Astrocyte of the cerebellum (primary cell): ENCODE results near the gene SLC35F3.

ENCODE experiments used
- DNase-seq: peaks from one replicate; pipeline ENCODE4 v3.0.0-alpha.2; 2011; ENCODE audit warnings: low read depth
- H3K4me3 ChIP-seq: 2 replicates; pipeline ENCODE4 v1.5.1; 2011; ENCODE audit warnings: mild to moderate bottlenecking, low read depth, low read length, moderate library complexity
- CTCF ChIP-seq: IDR thresholded peaks from 2 replicates; pipeline ENCODE4 v1.5.1; 2012; ENCODE audit warnings: low read length, low read depth, moderate library complexity, mild to moderate bottlenecking; ENCODE audit errors: missing control alignments
- in situ Hi-C: cut with HindIII; loops from 2 replicates; pipeline ENCODE4 v1.10.0; 2017; ENCODE audit warnings: low sequenced_read_pairs

Gene SLC35F3

GRCh38 chr1:234125283-234125682, 220.8 kb downstream of the SLC35F3 start:
- TF ChIP-seq CTCF, result peak; percentile 37

GRCh38 chr1:234125714-234126113, 221.2 kb downstream of the SLC35F3 start:
- H3K4me3 ChIP-seq, result no peak overlapping the region
- DNase-seq, result no peak
- in situ Hi-C loops, result no loop called here
- no peak for TF ChIP-seq CTCF

More at GRCh38 chr1:234125283-234125682, 220.8 kb downstream of the SLC35F3 start:
- no peak overlapping the region for H3K4me3 ChIP-seq
- no peak for DNase-seq
- in situ Hi-C loops, result no loop called here

GRCh38 chr1:234127026-234127671, 222.7 kb downstream of the SLC35F3 start:
- DNase-seq, result no peak
- in situ Hi-C loops, result no loop called here
- H3K4me3 ChIP-seq, result no peak overlapping the region
- TF ChIP-seq CTCF, result no peak

- no peak overlapping the region for H3K4me3 ChIP-seq
- DNase-seq, result no peak
- in situ Hi-C loops, result no loop called here
- no peak for TF ChIP-seq CTCF
These were observed 228.3 kb downstream of the SLC35F3 start for GRCh38 chr1:234132795-234133194.

- TF ChIP-seq CTCF, result no peak
- H3K4me3 ChIP-seq, result no peak overlapping the region
- in situ Hi-C loops, result no loop called here
- no peak for DNase-seq
These were observed 230.4 kb downstream of the SLC35F3 start for GRCh38 chr1:234134878-234135277.

GRCh38 chr1:234135501-234135900, 231.0 kb downstream of the SLC35F3 start:
- in situ Hi-C loops, result no loop called here
- H3K4me3 ChIP-seq, result no peak overlapping the region
- DNase-seq, result no peak
- no peak for TF ChIP-seq CTCF

GRCh38 chr1:234136073-234136472, 231.6 kb downstream of the SLC35F3 start:
- no peak overlapping the region for H3K4me3 ChIP-seq
- no peak for DNase-seq
- TF ChIP-seq CTCF, result no peak
- in situ Hi-C loops, result no loop called here
